SK-N-SH (cell line): Measurements from ENCODE around the gene LDLRAD1.

Source experiments
- EZH2phosphoT487 ChIP-seq: fragments of 200-600 bp; sonication (generic); IDR thresholded peaks from 2 replicates; pipeline ENCODE4 v1.6.1; 2017; ENCODE audit warnings: low read depth, mixed run types, mild to moderate bottlenecking, antibody characterized with exemption, moderate library complexity, borderline replicate concordance
- FOXJ3 ChIP-seq: sonication (generic); formaldehyde crosslinking; IDR thresholded peaks from 2 replicates; pipeline ENCODE4 v1.5.1; 2020; ENCODE audit warnings: mild to moderate bottlenecking, missing genetic modification reagents
- FOXM1 ChIP-seq: IDR thresholded peaks from 2 replicates; pipeline ENCODE4 v1.4.0; 2012; ENCODE audit warnings: low read depth, mild to moderate bottlenecking
- GABPA ChIP-seq: IDR thresholded peaks from 2 replicates; pipeline ENCODE4 v1.4.0; 2012; ENCODE audit warnings: low read depth, mild to moderate bottlenecking
- JUND ChIP-seq: IDR thresholded peaks from 2 replicates; pipeline ENCODE4 v1.4.0; 2012
- MXI1 ChIP-seq: IDR thresholded peaks from 2 replicates; pipeline ENCODE4 v1.6.1; 2012; ENCODE audit warnings: mild to moderate bottlenecking, low read depth, low read length, improper control_type of control experiment
- NFIC ChIP-seq: IDR thresholded peaks from 2 replicates; pipeline ENCODE4 v1.4.0; 2012; ENCODE audit warnings: borderline replicate concordance
- POLR2AphosphoS5 ChIP-seq: IDR thresholded peaks from 2 replicates; pipeline ENCODE4 v1.6.1; 2012; ENCODE audit warnings: low read depth, low read length
- RAD21 ChIP-seq: IDR thresholded peaks from 2 replicates; pipeline ENCODE4 v1.6.1; 2012; ENCODE audit warnings: mild to moderate bottlenecking, low read length
- REST ChIP-seq: IDR thresholded peaks from 2 replicates; pipeline ENCODE4 v1.6.1; 2012; ENCODE audit warnings: mild to moderate bottlenecking, low read depth, low read length, moderate library complexity
- RFX5 ChIP-seq: IDR thresholded peaks from 2 replicates; pipeline ENCODE4 v1.6.1; 2012; ENCODE audit warnings: mild to moderate bottlenecking, improper control_type of control experiment, low read length
- USF2 ChIP-seq: fragments of 150-350 bp; IDR thresholded peaks from 2 replicates; pipeline ENCODE4 v1.6.1; 2017; ENCODE audit warnings: antibody characterized with exemption, low read length, low read depth, borderline replicate concordance
- TF ChIP-seq, protein P1 (sequence below): fragments of 200-600 bp; sonication (generic); IDR thresholded peaks from 2 replicates; pipeline ENCODE4 v1.6.1; 2017; ENCODE audit warnings: antibody characterized with exemption, mild to moderate bottlenecking, moderate library complexity
- TF ChIP-seq, protein P2 (sequence below): IDR thresholded peaks from 2 replicates; pipeline ENCODE4 v1.4.0; 2012; ENCODE audit warnings: low read depth

- TF ChIP-seq, protein P1, sequence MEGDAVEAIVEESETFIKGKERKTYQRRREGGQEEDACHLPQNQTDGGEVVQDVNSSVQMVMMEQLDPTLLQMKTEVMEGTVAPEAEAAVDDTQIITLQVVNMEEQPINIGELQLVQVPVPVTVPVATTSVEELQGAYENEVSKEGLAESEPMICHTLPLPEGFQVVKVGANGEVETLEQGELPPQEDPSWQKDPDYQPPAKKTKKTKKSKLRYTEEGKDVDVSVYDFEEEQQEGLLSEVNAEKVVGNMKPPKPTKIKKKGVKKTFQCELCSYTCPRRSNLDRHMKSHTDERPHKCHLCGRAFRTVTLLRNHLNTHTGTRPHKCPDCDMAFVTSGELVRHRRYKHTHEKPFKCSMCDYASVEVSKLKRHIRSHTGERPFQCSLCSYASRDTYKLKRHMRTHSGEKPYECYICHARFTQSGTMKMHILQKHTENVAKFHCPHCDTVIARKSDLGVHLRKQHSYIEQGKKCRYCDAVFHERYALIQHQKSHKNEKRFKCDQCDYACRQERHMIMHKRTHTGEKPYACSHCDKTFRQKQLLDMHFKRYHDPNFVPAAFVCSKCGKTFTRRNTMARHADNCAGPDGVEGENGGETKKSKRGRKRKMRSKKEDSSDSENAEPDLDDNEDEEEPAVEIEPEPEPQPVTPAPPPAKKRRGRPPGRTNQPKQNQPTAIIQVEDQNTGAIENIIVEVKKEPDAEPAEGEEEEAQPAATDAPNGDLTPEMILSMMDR, result no peak
- TF ChIP-seq RFX5 (no peak), POLR2AphosphoS5 (no peak), USF2 (no peak), NFIC (no peak), FOXJ3 (CRISPR knock-in tag) (no peak), FOXM1 (no peak), JUND (no peak), MXI1 (no peak), RAD21 (no peak), EZH2phosphoT487 (no peak), REST (no peak), GABPA (no peak)
- TF ChIP-seq, protein P2, sequence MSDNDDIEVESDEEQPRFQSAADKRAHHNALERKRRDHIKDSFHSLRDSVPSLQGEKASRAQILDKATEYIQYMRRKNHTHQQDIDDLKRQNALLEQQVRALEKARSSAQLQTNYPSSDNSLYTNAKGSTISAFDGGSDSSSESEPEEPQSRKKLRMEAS, result no peak
Measured at GRCh38 chr1:53968125-53968513, 49.9 kb downstream of the LDLRAD1 start.
